H7 (cell line): ENCODE data around the gene ASB10. TPM values are rescaled to one million over a fixed set of nuclear protein-coding genes. Genes with fewer than 3 reads are reported as not detected.

Experiments used
- DNase-seq: peaks from one replicate; pipeline ENCODE4 v3.0.0; 2012
- H3K27me3 ChIP-seq: 2 replicates; pipeline ENCODE4 v1.6.0; 2011; ENCODE audit warnings: mild to moderate bottlenecking, low read length; ENCODE audit not compliant: control insufficient read depth, insufficient read depth
- H3K36me3 ChIP-seq: replicated peaks from 2 replicates; pipeline ENCODE4 v1.5.1; 2011; ENCODE audit warnings: low read length; ENCODE audit not compliant: control insufficient read depth, insufficient read depth
- H3K4me3 ChIP-seq: 2 replicates; pipeline ENCODE4 v1.5.1; 2011; ENCODE audit warnings: low read depth, mild to moderate bottlenecking, control low read depth, low read length, moderate library complexity; ENCODE audit not compliant: insufficient read depth
- total RNA-seq: library from RNA; depleted of rRNA; stranded (reverse); fragments of >200 nt; shearing (Covaris generic); gene quantifications from 2 replicates; pipeline ENCODE4 v1.2.3, GENCODE V29; 2014

The ASB10 gene
- total RNA-seq, 1 experiment from 2014 or later: not detected

- no peaks in the 10 kb centered on the region for H3K36me3 ChIP-seq
- H3K4me3 ChIP-seq: no peak overlapping the region
- DNase-seq: no peak
- H3K27me3 ChIP-seq: peaks cover 3% of the 10 kb centered on the region; the same call in 1 of the 2 replicates
These were observed 1.0 kb downstream of the ASB10 start for GRCh38 chr7:151185762-151186639.

- no peaks in the 10 kb centered on the region for H3K36me3 ChIP-seq
- peak; percentile 38 for DNase-seq
- peaks cover 2% of the 10 kb centered on the region for H3K27me3 ChIP-seq
- no peak overlapping the region for H3K4me3 ChIP-seq
These were observed 6.0 kb downstream of the ASB10 start for GRCh38 chr7:151181011-151181431.

- peaks cover 4% of the 10 kb centered on the region for H3K27me3 ChIP-seq
- no peaks in the 10 kb centered on the region for H3K36me3 ChIP-seq
- peak; percentile 25 for DNase-seq
- H3K4me3 ChIP-seq: no peak overlapping the region
These were observed 7.1 kb downstream of the ASB10 start for GRCh38 chr7:151179946-151180345.

GRCh38 chr7:151179287-151179860, 7.7 kb downstream of the ASB10 start:
- DNase-seq: no peak
- Histone ChIP-seq H3K36me3 (no peaks in the 10 kb centered on the region), H3K4me3 (no peak overlapping the region), H3K27me3 (peaks cover 4% of the 10 kb centered on the region)

- Histone ChIP-seq H3K27me3 (peaks cover 4% of the 10 kb centered on the region), H3K36me3 (no peaks in the 10 kb centered on the region), H3K4me3 (no peak overlapping the region)
- DNase-seq: peak; percentile 32
These were observed 8.2 kb downstream of the ASB10 start for GRCh38 chr7:151178831-151179230.

- Histone ChIP-seq H3K36me3 (no peaks in the 10 kb centered on the region), H3K27me3 (peaks cover 6% of the 10 kb centered on the region), H3K4me3 (no peak overlapping the region)
- no peak for DNase-seq
These were observed 8.8 kb downstream of the ASB10 start for GRCh38 chr7:151178236-151178635.

- Histone ChIP-seq H3K27me3 (peaks cover 9% of the 10 kb centered on the region), H3K4me3 (no peak overlapping the region), H3K36me3 (no peaks in the 10 kb centered on the region)
- no peak for DNase-seq
These were observed 9.7 kb downstream of the ASB10 start for GRCh38 chr7:151177310-151177709.

- no peak for DNase-seq
- peaks cover 13% of the 10 kb centered on the region for H3K27me3 ChIP-seq
These were observed 10.6 kb downstream of the ASB10 start for GRCh38 chr7:151176401-151176800.

GRCh38 chr7:151175793-151176311, 11.2 kb downstream of the ASB10 start:
- DNase-seq: peak; percentile 90
- no peaks in the 10 kb centered on the region for H3K36me3 ChIP-seq
- H3K4me3 ChIP-seq: no peak overlapping the region
- H3K27me3 ChIP-seq: peaks cover 13% of the 10 kb centered on the region

More at GRCh38 chr7:151176401-151176800, 10.6 kb downstream of the ASB10 start:
- Histone ChIP-seq H3K36me3 (no peaks in the 10 kb centered on the region), H3K4me3 (no peak overlapping the region)

- no peak overlapping the region for H3K4me3 ChIP-seq
- H3K36me3 ChIP-seq: no peaks in the 10 kb centered on the region
- peak; percentile 38 for DNase-seq
- H3K27me3 ChIP-seq: peaks cover 15% of the 10 kb centered on the region
These were observed 11.8 kb downstream of the ASB10 start for GRCh38 chr7:151175047-151175792.

GRCh38 chr7:151174246-151175046, 12.6 kb downstream of the ASB10 start:
- H3K36me3 ChIP-seq: no peaks in the 10 kb centered on the region
- no peak overlapping the region for H3K4me3 ChIP-seq
- DNase-seq: peak; percentile 85
- H3K27me3 ChIP-seq: peaks cover 22% of the 10 kb centered on the region

GRCh38 chr7:151173386-151174245, 13.4 kb downstream of the ASB10 start:
- no peak overlapping the region for H3K4me3 ChIP-seq
- peak; percentile 49 for DNase-seq
- no peaks in the 10 kb centered on the region for H3K36me3 ChIP-seq
- H3K27me3 ChIP-seq: peaks cover 31% of the 10 kb centered on the region
